IMR-90 (cell line): Measurements from ENCODE around the gene IMP3. TPM values are rescaled to one million over a fixed set of nuclear protein-coding genes. Genes with fewer than 3 reads are reported as not detected.

ENCODE experiments used
- ATAC-seq: fragments of 200-7000 bp; cut with Tn5 transposase; 2 replicates; pipeline ENCODE4 v1.9.1; 2020; ENCODE audit warnings: low read depth, mild to moderate bottlenecking, moderate library complexity
- BruUV-seq: library from RNA; stranded (reverse); fragments of 400-500 nt; replicated peaks from 2 replicates; lab custom pipeline; 2021; lab: Mats Ljungman, UMichigan
- CTCF ChIA-PET: fragments of 300-600 bp; formaldehyde crosslinking; extraction: SDS; loops from one replicate; lab custom pipeline; 2021; ENCODE audit warnings: antibody characterized with exemption; lab: Yijun Ruan, JAX
- POLR2A ChIA-PET: fragments of 300-600 bp; sonication (Branson Sonifier 250); formaldehyde crosslinking; loops from one replicate; lab custom pipeline; 2022; ENCODE audit warnings: antibody characterized with exemption; ENCODE audit not compliant: unreplicated experiment; lab: Charles Lee
- DNase-seq: peaks from one replicate; pipeline ENCODE4 v3.0.0; 2013
- H2AFZ ChIP-seq: replicated peaks from 2 replicates; pipeline ENCODE3; 2013; ENCODE audit warnings: low read length, mild to moderate bottlenecking; ENCODE audit not compliant: poor library complexity
- H2AK5ac ChIP-seq: 2 replicates; pipeline ENCODE4 v1.6.1; 2013; ENCODE audit warnings: low read depth, low read length, inconsistent platforms
- H2AK9ac ChIP-seq: replicated peaks from 2 replicates; pipeline ENCODE3; 2013; ENCODE audit warnings: mild to moderate bottlenecking, low read depth, low read length, moderate library complexity; ENCODE audit not compliant: poor library complexity
- H2BK120ac ChIP-seq: 2 replicates; pipeline ENCODE4 v1.6.1; 2013; ENCODE audit warnings: low read depth, low read length, inconsistent platforms
- H2BK15ac ChIP-seq: 3 replicates; pipeline ENCODE4 v1.6.1; 2013; ENCODE audit warnings: low read depth, low read length, inconsistent platforms
- H2BK20ac ChIP-seq: 2 replicates; pipeline ENCODE4 v1.6.1; 2013; ENCODE audit warnings: low read depth, mild to moderate bottlenecking, inconsistent platforms, low read length, moderate library complexity
- H2BK5ac ChIP-seq: 2 replicates; pipeline ENCODE4 v1.6.1; 2013; ENCODE audit warnings: mild to moderate bottlenecking, low read depth, low read length, inconsistent platforms; ENCODE audit not compliant: poor library complexity, severe bottlenecking
- H3K14ac ChIP-seq: replicated peaks from 2 replicates; pipeline ENCODE4 v1.6.1; 2013; ENCODE audit warnings: low read depth, low read length, inconsistent platforms
- H3K18ac ChIP-seq: 2 replicates; pipeline ENCODE4 v1.6.1; 2013; ENCODE audit warnings: low read depth, low read length, control low read depth
- H3K23ac ChIP-seq: 2 replicates; pipeline ENCODE4 v1.6.1; 2013; ENCODE audit warnings: low read depth, low read length, inconsistent platforms
- H3K27ac ChIP-seq: 2 replicates; pipeline ENCODE4 v1.5.1; 2013; ENCODE audit warnings: mild to moderate bottlenecking, control low read depth, low read length; ENCODE audit not compliant: insufficient read depth
- H3K27me3 ChIP-seq: 2 replicates; pipeline ENCODE4 v1.6.1; 2013; ENCODE audit warnings: low read length; ENCODE audit not compliant: control insufficient read depth, insufficient read depth
- H3K36me3 ChIP-seq: 2 replicates; pipeline ENCODE4 v1.6.1; 2013; ENCODE audit warnings: low read length, mixed read lengths; ENCODE audit not compliant: control insufficient read depth, insufficient read depth
- H3K4ac ChIP-seq: 2 replicates; pipeline ENCODE4 v1.6.1; 2013; ENCODE audit warnings: low read depth, low read length, inconsistent platforms
- H3K4me1 ChIP-seq: 2 replicates; pipeline ENCODE4 v1.6.1; 2013; ENCODE audit warnings: low read length, mixed read lengths; ENCODE audit not compliant: control insufficient read depth, insufficient read depth
- H3K4me2 ChIP-seq: 2 replicates; pipeline ENCODE4 v1.6.1; 2013; ENCODE audit warnings: low read depth, mild to moderate bottlenecking, control low read depth, low read length, moderate library complexity
- H3K4me3 ChIP-seq: 2 replicates; pipeline ENCODE4 v1.5.1; 2013; ENCODE audit warnings: low read depth, mild to moderate bottlenecking, control low read depth, low read length, moderate library complexity; ENCODE audit not compliant: insufficient read depth
- H3K56ac ChIP-seq: 2 replicates; pipeline ENCODE4 v1.6.1; 2013; ENCODE audit warnings: low read length, inconsistent platforms; ENCODE audit not compliant: insufficient read depth; ENCODE audit errors: extremely low read depth
- H3K79me1 ChIP-seq, 2 experiments: 2 replicates each; pipeline ENCODE4 v1.6.1; 2013; ENCODE audit warnings: low read length in 2 of 2, inconsistent platforms in 1 of 2, low read depth in 1 of 2
- H3K9ac ChIP-seq: 2 replicates; pipeline ENCODE4 v1.6.1; 2013; ENCODE audit warnings: low read depth, low read length, control low read depth
- H3K9me1 ChIP-seq: 2 replicates; pipeline ENCODE4 v1.6.1; 2013; ENCODE audit warnings: low read length, inconsistent platforms; ENCODE audit not compliant: insufficient read depth
- H3K9me3 ChIP-seq: 2 replicates; pipeline ENCODE4 v1.6.1; 2013; ENCODE audit warnings: low read length; ENCODE audit not compliant: control insufficient read depth, insufficient read depth
- H4K20me1 ChIP-seq: 2 replicates; pipeline ENCODE4 v1.6.1; 2013; ENCODE audit warnings: low read length, inconsistent platforms; ENCODE audit not compliant: insufficient read depth
- H4K5ac ChIP-seq: 2 replicates; pipeline ENCODE4 v1.6.1; 2013; ENCODE audit warnings: mild to moderate bottlenecking, low read depth, low read length, control low read depth
- H4K8ac ChIP-seq, 2 experiments: 2 replicates each; pipeline ENCODE4 v1.6.1; 2013; ENCODE audit warnings: low read depth in 2 of 2, low read length in 2 of 2, control low read depth in 1 of 2, inconsistent platforms in 1 of 2
- H4K91ac ChIP-seq: 2 replicates; pipeline ENCODE4 v1.6.1; 2013; ENCODE audit warnings: low read depth, low read length, inconsistent platforms; ENCODE audit not compliant: insufficient read depth
- FOS ChIP-seq: fragments of 150-350 bp; IDR thresholded peaks from 2 replicates; pipeline ENCODE4 v1.6.1; 2016; ENCODE audit warnings: low read depth, low read length
- MAFK ChIP-seq: IDR thresholded peaks from 2 replicates; pipeline ENCODE4 v1.6.1; 2012; ENCODE audit warnings: low read depth, low read length, improper control_type of control experiment
- RAD21 ChIP-seq: IDR thresholded peaks from 2 replicates; pipeline ENCODE4 v1.6.1; 2012; ENCODE audit warnings: low read length, improper control_type of control experiment
- SMC3 ChIP-seq: fragments of 150-350 bp; IDR thresholded peaks from 2 replicates; pipeline ENCODE4 v1.6.1; 2016; ENCODE audit warnings: low read depth, mild to moderate bottlenecking, antibody characterized with exemption, low read length, moderate library complexity
- USF2 ChIP-seq: fragments of 150-350 bp; IDR thresholded peaks from 2 replicates; pipeline ENCODE4 v1.6.1; 2017; ENCODE audit warnings: mild to moderate bottlenecking, antibody characterized with exemption, low read length, low read depth
- WGBS, 2 experiments: methylation state at CpG; one replicate each; pipeline versions ENCODE4 v1.1.5 to v1.1.7; 2013; ENCODE audit warnings: missing lambda C conversion rate in 2 of 2; ENCODE audit not compliant: insufficient read length in 1 of 2; ENCODE audit errors: extremely low coverage in 2 of 2; 5-methylcytosine and 5-hydroxymethylcytosine counted together
- dilution Hi-C: fragments of 300-500 bp; cut with HindIII; formaldehyde crosslinking; loops from one replicate; pipeline ENCODE4 v1.14.3; 2018; ENCODE audit warnings: low sequenced_read_pairs; ENCODE audit not compliant: unreplicated experiment
- in situ Hi-C: fragments of 300-500 bp; cut with MboI; formaldehyde crosslinking; loops from 3 replicates; pipeline ENCODE4 v1.14.3; 2019; ENCODE audit warnings: low sequenced_read_pairs, inconsistent platforms, mixed read lengths
- intact Hi-C: fragments of 100-400 bp; cut with micrococcal nuclease; formaldehyde crosslinking; loops from 2 replicates; pipeline ENCODE4 v1.10.0; 2022
- polyA plus RNA-seq, 3 experiments: library from polyadenylated mRNA; depleted of rRNA; stranded (reverse); fragments of >200 nt; gene quantifications; 2 replicates each; pipeline ENCODE4 v1.2.3, GENCODE V29; 2012; ENCODE audit warnings: low replicate concordance in 1 of 3
- total RNA-seq: library from RNA; depleted of rRNA; stranded (reverse); fragments of >200 nt; gene quantifications from 2 replicates; pipeline ENCODE4 v1.2.3, GENCODE V29; 2012

Gene IMP3
- total and polyA plus RNA-seq, 2 of the 4 experiments (the other 2 are of a cell fraction): 42.1 to 59.3 TPM

- Histone ChIP-seq H3K4me1 (peaks cover 42% of the 10 kb centered on the region), H3K79me1 (peaks cover 7 to 66% of the 10 kb centered on the region in 2 experiments; a peak in 3 of 4 replicates), H3K4ac (peak overlapping the region; percentile 82), H2BK15ac (peak overlapping the region; percentile 67; the same call in 2 of the 3 replicates), H3K14ac (peak overlapping the region; percentile 51), H4K8ac (peak overlapping the region; percentile 31 to 38; a peak in 2 of 4 replicates), H3K4me2 (0 out of 2 replicates have a peak overlapping the region, but pooled peaks have one; percentile 4), H2BK20ac (peak overlapping the region; percentile 54), H3K9me1 (peaks cover 47% of the 10 kb centered on the region), H4K91ac (peak overlapping the region; percentile 81), H2AK9ac (peak overlapping the region; percentile 93), H2BK120ac (peak overlapping the region; percentile 70), H3K56ac (0 out of 2 replicates have a peak overlapping the region, but pooled peaks have one; percentile 2), H3K27me3 (no peaks in the 10 kb centered on the region), H3K9ac (no peak overlapping the region), H4K5ac (peak overlapping the region; percentile 24; the same call in 1 of the 2 replicates), H2AFZ (no peak overlapping the region), H2BK5ac (peak overlapping the region; percentile 81), H3K4me3 (no peak overlapping the region), H4K20me1 (peaks cover 21% of the 10 kb centered on the region), H2AK5ac (peak overlapping the region; percentile 92), H3K36me3 (no peaks in the 10 kb centered on the region; the same call in 1 of the 2 replicates), H3K9me3 (no peaks in the 10 kb centered on the region), H3K27ac (peak overlapping the region; percentile 21; the same call in 1 of the 2 replicates), H3K18ac (peak overlapping the region; percentile 13), H3K23ac (no peak overlapping the region)
- 75% methylated on average over 4 of the region's 11 CpGs; no CpG with 5 or more reads in 1 of the 2 experiments for WGBS, 2 experiments
- ATAC-seq: peak; percentile 1; the same call in 1 of the 2 replicates
- TF ChIP-seq RAD21 (no peak), MAFK (peak; percentile 93), SMC3 (no peak), FOS (no peak), USF2 (no peak)
- CTCF ChIA-PET: no interaction called here
- dilution Hi-C loops (no loop called here), in situ Hi-C loops (no loop called here), intact Hi-C loops (loop anchor here (5.0 to 10.0 kb wide), 2 partner anchors 47 to 95 kb away; partner anchors contain the start of genes PTPN9 and SNUPN)
- no peak for DNase-seq
- POLR2A ChIA-PET: interaction anchor here (1.2 kb wide), 1 partner anchor 10 kb away, joined by 3 read pairs; no protein-coding TSS in a partner anchor
- BruUV-seq: no TSS peak
Measured at GRCh38 chr15:75671730-75672602, 31.9 kb upstream of the IMP3 start.
